ENCODE data around the gene GRHL1.

GRHL1 gene

DNA sequence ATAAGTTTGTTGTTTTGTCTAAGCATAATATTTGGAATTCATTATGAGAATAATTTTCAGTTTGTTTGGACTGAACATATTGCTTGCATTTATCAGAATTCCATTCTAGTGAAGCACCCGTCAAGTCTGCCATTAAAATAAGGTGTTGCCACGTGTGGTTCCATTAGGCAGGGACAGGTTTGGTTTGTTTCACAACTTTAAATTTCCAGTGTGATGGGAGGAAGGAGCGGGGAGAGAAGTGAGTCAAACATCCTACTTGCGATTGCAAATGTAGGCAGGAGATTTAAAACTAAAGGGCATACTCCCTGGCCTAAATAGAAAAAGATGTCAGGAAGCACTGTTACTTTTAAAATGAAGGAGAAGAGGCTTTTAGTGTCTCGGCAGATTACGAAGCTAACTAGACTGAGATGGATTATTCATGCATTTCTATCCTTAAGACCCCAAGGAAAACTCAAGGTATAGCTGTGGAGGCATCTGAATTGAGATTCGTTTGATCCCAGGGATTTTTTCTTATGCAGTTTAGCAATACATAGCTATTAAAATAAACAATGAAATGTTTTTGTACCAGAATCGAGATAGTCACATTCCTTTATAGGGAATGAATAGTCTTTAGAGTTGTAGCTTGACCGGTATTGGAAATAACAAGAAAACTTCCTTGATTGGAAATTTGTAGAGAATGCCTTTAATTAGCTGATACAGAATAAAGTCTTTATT lies 19.8 kb downstream of the GRHL1 start:
- DNase-seq (ENCODE audit: low read depth in 1 of 2, low spot score in 1 of 2): no peak

DNA sequence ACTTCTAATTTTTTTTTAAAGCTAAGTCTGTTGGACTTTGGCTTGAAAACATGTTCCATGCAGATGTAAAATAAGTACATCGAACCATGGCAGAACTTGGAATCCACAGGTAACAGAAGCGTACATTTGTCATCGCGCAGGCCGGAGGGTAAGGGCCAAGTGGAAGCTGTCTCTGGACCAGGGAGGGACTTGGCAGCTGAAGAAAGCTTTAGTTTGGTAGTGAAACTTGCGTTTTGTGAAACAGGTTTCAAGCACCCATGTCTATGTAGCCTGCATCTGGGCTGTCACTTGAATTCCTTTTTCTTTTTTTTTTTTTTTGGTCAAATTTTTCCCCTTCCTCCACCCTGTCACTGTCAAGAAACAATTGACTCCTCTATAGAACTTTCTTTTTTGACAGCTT lies 20.4 kb downstream of the GRHL1 start:
- no peak for DNase-seq (ENCODE audit: low read depth in 1 of 2, low spot score in 1 of 2)

DNA sequence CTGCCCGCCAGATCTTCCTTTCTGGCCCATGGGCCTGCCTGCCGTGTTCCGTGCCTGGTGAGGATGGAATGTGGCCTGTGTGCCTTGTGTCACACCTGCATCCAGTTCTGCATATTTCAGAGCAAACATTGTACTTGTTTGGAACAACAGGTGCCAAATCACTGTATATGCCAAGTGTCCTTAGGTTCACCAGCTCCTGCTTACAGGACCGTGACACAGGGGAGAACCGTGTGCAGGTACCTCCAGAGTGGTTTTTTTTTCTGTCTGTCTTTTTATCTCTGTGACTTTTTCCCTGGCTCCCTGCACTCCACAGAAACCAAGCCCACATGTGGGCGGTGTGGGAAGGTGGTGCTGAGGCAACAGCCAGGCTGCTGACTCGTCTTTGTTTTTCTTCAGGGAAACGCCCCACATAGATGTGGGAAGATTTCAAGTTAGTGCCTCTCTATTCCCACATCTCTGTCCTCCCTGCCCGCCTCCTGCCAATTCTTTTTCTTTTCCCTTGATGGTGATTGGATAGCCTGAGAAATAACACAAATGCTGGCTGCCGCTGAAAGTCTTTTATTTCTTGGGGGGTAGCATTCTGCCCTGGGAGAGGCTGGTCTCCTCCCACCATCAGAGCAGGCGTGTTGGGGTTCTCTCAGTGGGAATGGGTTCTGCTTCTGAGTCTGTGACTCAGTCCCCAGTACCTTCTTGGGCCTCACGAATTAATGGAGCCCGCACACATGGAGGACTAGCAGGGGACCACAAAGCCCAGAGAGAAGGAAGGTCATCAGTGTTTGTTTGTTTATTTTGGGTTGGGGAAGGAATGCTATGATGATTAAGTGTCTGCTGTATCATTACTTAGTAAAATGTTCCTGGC lies 21.4 kb downstream of the GRHL1 start:
- DNase-seq (ENCODE audit: low read depth in 1 of 2, low spot score in 1 of 2): no peak

DNA sequence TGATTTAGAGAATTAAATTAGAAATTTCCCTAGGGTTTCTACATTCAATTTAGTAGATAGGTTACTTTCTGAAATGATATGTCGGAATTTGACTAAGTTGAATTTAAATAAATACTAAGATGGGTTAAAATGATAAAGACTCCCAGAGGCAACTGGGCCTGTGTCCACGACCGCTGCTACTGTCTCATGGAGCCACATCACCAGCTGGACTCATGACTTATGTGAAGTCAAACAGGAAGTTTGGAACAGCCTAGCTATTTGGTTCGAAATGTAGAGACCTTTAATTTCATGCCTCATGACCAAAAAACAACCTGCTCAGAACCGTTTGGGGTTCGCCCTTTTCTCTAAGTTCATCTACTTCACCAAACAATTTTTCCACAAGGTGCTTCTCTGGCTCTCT lies 22.2 kb downstream of the GRHL1 start:
- DNase-seq (ENCODE audit: low read depth in 1 of 2, low spot score in 1 of 2): no peak

DNA sequence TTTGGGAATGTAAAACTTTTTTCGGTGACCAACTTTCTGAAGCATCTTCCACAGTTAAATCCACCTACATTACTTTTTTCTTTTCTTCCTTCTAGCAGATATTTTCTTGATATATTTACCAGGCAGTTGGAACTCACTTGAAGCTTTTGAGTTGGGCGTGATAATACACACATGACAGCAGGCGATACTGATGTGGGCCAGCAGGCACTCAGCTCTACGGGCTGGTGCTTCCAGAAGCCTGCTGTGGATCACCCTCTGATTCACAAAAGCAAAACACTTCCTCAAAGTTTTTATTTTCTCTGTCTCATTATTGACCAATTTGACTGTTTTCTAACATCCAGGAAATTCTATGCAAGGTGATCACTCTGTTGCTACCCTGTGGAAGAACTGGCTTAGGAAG lies 22.9 kb downstream of the GRHL1 start:
- no peak for DNase-seq (ENCODE audit: low read depth in 1 of 2, low spot score in 1 of 2)

DNA sequence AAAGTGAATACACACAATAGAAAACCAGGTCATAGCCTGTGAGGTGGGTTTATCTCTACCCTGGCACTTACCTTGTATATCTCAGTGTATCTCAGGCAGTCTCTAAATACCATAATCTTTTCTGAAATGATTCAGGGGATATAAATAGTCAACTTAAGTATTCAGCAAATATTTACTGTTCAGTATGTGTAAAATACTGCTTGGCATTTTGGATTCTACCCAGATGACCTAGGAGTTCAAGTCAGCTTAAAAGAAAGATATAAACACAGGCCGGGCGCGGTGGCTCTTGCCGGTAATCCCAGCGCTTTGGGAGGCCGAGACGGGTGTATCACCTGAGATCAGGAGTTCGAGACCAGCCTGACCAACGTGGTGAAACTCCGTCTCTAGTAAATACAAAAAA lies 23.8 kb downstream of the GRHL1 start:
- no peak for DNase-seq (ENCODE audit: low read depth in 1 of 2, low spot score in 1 of 2)

DNA sequence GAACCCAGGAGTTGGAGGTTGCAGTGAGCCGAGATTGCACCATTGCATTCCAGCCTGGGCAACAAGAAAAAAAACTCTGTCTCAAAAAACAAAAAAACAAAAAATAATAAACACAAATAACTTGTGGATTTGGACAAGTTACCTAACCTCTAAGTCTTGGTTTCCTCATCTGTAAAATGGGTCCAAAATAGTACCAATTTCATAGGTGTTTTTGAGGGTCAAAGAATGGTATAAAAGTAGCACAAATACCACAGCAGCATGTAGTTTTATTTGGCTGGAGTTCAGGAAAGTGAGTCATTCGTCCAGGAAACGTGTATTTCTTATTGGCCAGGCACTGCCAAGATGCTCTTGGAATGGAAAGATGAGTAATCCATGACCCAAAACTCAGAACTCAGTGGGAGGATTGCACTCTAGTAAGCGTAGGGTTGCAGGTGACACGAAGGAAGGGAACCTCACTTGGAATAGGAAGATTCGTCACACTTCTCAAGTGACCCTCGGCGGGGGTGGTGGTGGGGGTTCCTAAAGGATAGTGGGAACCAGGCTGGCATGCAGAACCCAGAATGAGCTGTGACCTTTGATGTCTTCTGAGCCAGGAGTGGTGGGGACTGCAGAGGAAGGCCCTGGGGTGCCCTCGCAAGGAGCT lies 24.4 kb downstream of the GRHL1 start:
- DNase-seq (ENCODE audit: low read depth in 1 of 2, low spot score in 1 of 2): peak in 1 of 2 donors; percentile 35

DNA sequence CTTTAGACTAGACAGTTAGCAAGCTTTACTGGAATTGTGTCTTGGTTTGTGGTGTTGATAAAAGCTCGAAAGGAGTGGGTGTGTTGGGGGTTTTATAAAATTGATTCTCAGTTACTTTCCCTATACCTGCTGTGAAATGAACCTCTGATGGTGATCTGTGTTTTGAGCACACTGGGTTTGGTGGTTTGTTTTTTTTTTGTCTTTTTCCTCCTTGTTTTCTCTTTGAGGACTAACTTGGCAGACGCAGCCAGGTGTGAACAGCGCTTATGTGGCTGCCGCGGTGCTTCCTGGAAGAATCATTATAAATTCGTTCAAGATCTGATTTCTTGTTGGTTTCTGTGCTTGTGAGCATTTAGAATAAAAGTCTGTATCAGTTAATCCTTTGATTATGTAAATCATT lies 28.5 kb downstream of the GRHL1 start:
- DNase-seq (ENCODE audit: low read depth in 1 of 2, low spot score in 1 of 2): no peak

DNA sequence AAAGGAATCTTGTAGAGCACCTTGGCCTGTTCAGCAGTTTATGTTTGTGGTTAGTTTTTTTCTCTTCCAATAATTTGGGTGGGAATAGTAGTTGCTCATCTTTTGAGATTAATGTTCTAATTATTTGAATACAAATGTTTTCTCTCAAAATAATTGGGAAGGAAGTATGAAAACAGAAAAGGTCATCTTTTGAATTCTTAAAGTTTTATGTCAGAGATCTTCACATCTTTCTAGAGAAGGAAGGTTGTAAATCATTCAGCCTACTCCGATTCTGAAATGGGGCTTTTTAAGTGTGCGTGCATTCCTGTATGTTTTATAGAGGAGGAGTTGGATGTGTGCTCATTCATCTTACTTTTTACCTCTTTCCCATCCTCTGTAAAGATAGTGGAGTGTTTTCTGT lies 29.0 kb downstream of the GRHL1 start:
- no peak for DNase-seq (ENCODE audit: low read depth in 1 of 2, low spot score in 1 of 2)

DNA sequence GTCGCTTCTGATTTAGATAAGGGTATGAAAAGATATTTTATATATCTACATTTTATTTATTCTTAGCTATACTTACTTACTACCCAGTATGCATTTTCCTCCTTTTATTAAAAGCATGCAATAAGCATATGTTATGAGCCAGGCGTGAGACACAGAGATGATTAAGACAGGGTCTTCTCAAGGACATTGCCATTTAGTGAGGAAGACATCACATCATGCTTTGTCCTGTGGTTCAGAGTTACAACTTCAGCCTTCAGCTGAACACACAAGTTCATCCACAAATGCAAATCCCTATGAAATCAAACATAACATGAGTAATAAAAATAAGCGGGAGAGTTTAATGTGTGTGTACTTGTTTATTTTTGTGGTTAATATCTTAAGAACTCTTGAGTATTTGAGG lies 30.2 kb downstream of the GRHL1 start:
- DNase-seq (ENCODE audit: low read depth in 1 of 2, low spot score in 1 of 2): no peak

DNA sequence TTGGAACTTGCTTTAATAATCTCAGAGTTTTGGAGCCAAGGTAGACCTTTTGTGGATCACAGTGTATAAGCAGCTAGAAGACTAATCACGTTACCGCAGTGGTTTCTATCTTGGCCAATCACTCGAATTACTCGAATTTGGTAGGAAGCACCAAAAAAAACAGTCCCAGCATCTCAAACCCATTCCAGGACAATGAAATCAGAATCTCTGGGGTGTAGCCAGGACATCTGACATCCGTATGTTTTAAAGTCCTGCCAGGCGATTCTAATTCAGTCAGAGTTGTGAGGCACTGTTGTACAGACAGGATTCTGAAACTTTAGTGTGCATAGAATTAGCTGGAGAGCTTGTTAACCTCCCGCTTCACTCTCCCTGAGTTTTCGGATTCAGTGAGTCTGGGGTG lies 30.8 kb downstream of the GRHL1 start:
- no peak for DNase-seq (ENCODE audit: low read depth in 1 of 2, low spot score in 1 of 2)

DNA sequence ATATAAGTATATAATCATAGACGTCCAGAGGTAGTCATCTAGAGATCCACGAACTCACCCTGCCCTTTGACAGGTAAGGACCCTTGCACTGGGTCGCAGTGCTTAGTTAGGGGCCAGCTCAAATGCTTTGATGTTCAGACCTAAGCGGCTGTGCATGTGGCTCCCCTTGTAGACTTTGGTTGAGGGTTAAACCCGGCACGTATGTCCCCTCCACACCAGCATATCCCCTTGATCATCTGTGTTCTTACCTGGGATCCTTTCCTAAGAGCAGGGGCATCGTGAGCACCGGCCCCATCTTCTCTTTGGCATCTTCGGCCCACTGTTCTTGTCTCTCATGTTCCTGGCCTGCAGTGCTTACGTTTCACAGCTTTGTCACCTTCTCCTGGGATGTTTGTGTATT lies 31.4 kb downstream of the GRHL1 start:
- no peak for DNase-seq (ENCODE audit: low read depth in 1 of 2, low spot score in 1 of 2)

DNA sequence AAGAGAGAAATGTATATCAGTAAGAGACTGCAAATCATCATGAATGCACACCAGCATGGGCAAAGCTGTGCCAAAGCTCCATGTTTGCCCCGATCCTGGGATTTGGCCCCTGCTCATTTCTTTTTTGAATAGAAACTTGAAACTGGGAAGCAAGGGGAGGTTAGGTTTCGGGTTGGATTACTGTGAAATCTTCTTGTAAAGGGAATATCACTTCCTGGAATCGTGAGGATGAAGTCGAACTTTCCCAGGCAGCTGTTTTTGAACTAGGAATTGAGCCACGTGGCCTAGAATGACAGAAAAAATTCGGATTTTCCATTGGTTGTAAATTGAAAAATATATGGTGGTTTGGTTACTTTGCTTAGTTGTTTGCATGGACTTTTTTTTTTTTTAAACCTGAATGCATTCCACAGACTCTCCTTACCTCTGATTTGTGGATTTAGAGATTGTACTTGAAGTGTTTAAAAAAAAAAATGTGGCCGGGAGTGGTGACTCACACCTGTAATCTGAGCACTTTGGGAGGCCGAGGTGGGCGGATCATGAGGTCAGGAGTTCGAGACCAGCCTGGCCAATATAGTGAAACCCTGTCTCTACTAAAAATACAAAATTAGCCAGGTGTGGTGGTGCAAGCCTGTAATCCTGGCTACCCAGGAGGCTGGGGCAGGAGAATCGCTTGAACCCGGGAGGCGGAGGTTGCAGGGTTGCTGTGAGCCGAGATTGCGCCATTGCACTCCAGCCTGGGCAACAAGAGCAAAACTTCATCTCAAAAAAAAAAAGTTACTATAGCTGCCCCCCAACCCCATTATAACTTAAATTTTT lies 32.1 kb downstream of the GRHL1 start:
- DNase-seq (ENCODE audit: low read depth in 1 of 2, low spot score in 1 of 2): no peak

DNA sequence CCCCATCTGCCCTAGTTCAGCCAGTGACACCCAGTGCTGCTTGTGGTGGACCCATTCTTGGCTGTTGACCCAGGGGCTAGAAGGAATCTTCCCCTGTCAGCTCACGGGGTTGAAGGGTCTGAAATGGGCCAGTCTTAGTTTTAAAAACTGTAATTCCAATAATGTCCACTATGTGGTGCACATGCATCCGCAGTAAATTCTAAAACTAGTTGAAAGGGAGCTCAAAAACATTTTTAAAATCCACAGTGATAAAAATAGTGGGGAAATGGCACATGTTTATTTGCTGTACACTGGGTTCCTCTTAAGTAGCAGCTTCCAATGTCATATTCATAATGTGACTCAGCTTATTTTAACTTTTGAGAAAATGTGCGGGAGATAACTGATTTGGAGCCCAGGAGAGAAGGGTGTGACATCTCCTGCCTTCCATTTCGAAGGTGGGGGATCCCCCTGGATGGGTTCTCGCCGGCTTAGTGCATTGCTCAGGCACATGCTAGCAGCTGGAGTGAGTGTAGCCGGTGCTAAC lies 32.8 kb downstream of the GRHL1 start:
- DNase-seq (ENCODE audit: low read depth in 1 of 2, low spot score in 1 of 2): no peak

DNA sequence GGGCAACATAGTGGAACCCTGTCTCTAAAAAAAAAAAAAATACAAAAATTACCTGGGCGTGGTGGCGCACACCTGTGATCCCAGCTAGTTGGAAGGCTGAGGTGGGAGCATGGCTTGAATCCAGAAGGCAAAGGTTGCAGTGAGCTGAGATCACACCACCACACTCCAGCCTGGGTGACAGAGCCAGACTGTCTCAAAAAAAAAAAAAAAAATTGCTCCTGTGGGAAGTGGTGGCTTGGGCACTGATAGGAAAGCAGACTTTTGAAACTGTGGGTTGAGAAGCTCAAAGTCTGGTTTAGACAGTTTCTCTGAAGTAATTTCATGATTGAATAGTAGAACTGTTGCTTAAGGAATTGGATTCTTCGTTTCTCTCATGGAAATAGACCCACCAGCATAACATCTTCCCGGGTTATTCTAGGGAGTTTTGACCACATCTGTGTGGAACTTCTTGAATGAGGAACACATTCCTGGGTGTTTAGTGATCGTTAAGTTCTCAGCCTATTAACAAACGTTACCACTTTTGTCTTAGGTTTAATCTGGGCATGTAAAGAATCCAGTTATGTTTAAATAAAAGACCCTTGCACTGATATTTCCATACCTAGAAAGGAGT lies 33.5 kb downstream of the GRHL1 start:
- no peak for DNase-seq (ENCODE audit: low read depth in 1 of 2, low spot score in 1 of 2)

DNA sequence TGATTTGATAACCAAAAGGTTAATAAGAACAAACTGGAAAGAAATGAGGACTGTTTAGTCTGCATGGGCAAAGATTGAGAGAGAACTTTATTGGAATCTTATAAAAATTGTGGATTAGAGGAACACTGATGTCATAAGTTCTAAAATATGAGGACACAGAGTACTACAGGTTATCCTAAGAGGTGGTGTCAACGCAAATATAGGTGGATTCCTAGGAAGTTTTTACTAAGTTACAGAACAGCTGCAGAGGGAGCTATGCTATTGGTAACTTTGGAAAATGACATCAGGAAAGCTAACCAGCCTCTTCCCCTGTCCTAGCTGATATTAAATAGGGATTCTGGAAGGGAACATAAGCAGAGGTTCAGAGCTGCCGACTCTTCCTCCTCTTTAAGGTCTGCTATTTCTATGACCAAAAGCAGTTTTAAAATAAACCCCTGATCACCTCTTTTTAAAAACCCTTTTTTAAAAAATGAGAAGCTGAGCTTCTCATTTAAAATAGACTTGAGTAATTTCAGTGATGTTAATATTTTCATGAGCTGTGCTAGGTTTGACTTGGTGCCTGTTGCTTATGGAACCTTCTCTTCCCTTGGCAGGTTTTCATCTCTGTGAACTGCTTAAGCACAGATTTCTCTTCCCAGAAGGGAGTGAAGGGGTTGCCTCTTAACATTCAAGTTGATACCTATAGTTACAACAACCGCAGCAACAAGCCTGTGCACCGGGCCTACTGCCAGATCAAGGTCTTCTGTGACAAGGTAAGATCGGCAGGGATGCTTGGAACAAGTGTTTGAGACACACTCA lies 34.2 kb downstream of the GRHL1 start:
- no peak for DNase-seq (ENCODE audit: low read depth in 1 of 2, low spot score in 1 of 2)

DNA sequence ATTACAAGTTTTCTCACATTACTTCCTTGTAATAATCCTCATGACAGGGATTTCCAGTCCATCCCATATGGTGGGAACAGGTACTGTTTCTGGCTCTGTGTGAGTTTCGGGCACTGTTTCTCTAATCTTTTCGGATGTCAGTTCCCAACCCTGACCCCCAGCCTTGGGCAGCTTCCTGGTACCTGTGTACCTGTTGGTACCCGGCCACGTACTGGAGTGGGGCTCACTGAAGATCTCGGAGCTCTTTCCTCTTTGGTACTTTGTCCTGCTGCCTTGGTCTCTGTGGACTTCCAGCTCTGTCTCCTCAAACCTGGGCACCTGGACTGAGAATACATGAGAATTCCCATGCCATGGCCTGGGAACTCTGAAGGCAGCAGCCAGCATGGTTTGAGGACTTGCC lies 36.8 kb downstream of the GRHL1 start:
- no peak for DNase-seq (ENCODE audit: low read depth in 1 of 2, low spot score in 1 of 2)

DNA sequence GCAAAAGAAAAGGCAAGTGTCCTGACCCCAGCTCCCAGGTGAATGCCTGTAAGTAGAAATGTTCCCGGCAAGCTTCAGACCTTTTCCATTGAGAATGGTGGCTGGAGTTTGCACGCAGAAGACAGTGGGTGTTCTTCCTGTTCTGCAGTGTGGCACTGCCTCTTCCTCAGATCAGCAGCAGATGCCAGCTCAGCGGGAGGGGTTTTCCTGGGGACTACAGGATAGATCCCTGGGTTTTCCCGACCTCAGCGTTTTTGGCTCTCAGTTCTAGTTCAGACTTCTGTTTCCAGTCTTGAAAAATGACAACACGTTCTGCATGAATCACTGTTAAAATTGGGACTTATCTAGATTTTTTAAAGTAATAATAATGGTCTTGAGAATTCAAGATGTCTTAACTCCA lies 39.2 kb downstream of the GRHL1 start:
- DNase-seq (ENCODE audit: low read depth in 1 of 2, low spot score in 1 of 2): no peak

DNA sequence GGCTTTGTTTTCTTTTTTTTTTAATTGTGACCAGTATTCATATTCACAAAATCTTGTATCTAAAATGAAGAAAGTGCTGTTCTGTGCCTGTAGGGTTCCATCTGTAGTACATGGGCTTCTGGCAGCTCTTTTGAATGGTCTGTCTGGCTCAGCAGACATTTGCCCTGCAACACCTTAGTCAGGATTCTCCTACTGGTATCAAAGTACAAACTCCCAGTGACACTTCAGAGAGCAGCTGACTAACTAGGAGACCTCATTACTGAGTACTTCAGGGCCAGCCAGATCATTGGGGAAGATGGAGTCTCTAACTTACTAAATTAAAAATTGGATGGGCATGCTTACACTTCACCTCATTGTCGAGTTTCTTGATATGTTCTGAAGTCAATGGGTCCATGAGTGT lies 39.7 kb downstream of the GRHL1 start:
- no peak for DNase-seq (ENCODE audit: low read depth in 1 of 2, low spot score in 1 of 2)

DNA sequence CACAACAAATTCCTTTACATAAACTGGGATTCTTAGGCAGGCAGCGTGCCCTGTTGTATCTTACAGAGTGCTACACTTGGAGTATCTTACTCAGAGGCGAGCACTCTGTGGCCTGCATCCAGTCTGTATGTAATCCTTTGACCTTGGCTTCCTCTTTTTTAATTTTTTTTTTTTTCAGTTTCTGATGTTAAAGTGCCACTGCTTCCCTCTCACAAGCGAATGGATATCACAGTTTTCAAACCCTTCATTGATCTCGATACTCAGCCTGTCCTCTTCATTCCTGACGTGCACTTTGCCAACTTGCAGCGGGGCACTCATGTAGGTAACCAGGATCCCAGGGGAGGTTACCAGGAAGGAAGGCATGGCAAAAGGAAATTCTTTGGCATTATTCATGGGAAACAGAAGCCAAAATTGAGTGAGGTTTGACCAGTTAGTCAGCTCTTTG lies 40.4 kb downstream of the GRHL1 start:
- DNase-seq (ENCODE audit: low read depth in 1 of 2, low spot score in 1 of 2): no peak
